HAP-1 (cell line): ENCODE measurements around the gene POLG.
A peak's percentile ranks its signal among the peaks of the same experiment; 100 is the strongest.

Experiments used
- DNase-seq, 2 experiments: peaks; one replicate each; pipeline ENCODE4 v3.0.0-alpha.2; 2016 to 2020; ENCODE audit warnings: low spot score in 2 of 2
- H3K27me3 ChIP-seq: fragments of 250-450 bp; sonication (Bioruptor Pico); 2 replicates; pipeline ENCODE4 v1.5.1; 2020; ENCODE audit warnings: low read depth, mild to moderate bottlenecking, moderate library complexity
- H3K36me3 ChIP-seq: fragments of 250-450 bp; sonication (Bioruptor Pico); replicated peaks from 2 replicates; pipeline ENCODE4 v1.5.1; 2020; ENCODE audit warnings: mild to moderate bottlenecking
- H3K4me1 ChIP-seq: fragments of 250-450 bp; sonication (Bioruptor Pico); 2 replicates; pipeline ENCODE4 v1.5.1; 2020; ENCODE audit warnings: mild to moderate bottlenecking
- H3K4me3 ChIP-seq: fragments of 250-450 bp; sonication (Bioruptor Pico); 2 replicates; pipeline ENCODE4 v1.5.1; 2020; ENCODE audit warnings: mild to moderate bottlenecking, moderate library complexity
- H3K9me3 ChIP-seq: fragments of 250-450 bp; sonication (Bioruptor Pico); 2 replicates; pipeline ENCODE4 v1.5.1; 2020; ENCODE audit warnings: mild to moderate bottlenecking, moderate library complexity
- in situ Hi-C: fragments of 300-500 bp; cut with MboI; formaldehyde crosslinking; loops from 3 replicates; pipeline ENCODE4 v1.14.3; 2020; ENCODE audit warnings: low sequenced_read_pairs, inconsistent platforms, mixed read lengths

Gene POLG

DNA sequence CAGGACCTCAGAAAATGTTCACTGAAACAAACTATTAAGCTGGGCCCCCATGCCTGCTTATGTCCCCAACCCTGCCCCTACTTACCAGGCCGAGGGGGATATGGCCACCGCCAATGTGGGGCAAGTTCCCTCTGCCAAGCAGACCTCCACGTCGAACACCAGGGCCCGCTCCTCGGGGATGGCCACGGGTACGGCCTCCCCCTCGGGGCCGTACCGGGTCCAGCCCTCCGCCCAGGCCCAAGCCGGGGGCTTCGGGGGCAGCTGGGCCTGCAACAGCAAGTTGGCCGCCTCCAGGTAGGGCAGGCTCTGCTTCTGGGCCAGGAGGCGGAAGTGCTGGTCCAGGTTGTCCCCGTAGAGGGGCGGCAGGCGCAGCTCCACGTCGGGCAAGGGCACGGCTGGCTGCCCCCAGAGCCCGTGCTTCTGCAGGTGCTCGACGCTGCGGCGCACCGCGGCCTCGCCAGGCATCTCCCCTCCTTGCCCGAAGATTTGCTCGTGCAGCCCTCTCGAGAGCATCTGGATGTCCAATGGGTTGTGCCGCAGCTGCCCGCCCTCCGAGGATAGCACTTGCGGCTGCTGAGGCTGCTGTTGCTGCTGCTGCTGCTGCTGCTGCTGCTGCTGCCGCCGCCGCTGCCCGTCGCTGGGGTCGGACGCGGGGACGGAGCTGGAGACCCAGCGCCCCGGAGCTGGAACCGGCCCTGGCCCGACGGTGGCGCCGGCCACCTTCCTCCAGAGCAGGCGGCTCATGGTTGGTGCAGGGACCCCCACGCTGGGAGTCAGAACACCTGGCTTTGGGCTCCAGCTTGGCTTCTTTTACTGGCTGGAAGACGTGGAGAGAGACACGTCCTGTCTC lies 1.4 kb downstream of the POLG start:
- H3K4me3 ChIP-seq = peak overlapping the region; percentile 93
- H3K36me3 ChIP-seq = peaks cover 61% of the 10 kb centered on the region
- no peaks in the 10 kb centered on the region for H3K9me3 ChIP-seq
- no peak for DNase-seq
- no peaks in the 10 kb centered on the region for H3K27me3 ChIP-seq
- in situ Hi-C loops = no loop called here
- H3K4me1 ChIP-seq = peaks cover 25% of the 10 kb centered on the region

DNA sequence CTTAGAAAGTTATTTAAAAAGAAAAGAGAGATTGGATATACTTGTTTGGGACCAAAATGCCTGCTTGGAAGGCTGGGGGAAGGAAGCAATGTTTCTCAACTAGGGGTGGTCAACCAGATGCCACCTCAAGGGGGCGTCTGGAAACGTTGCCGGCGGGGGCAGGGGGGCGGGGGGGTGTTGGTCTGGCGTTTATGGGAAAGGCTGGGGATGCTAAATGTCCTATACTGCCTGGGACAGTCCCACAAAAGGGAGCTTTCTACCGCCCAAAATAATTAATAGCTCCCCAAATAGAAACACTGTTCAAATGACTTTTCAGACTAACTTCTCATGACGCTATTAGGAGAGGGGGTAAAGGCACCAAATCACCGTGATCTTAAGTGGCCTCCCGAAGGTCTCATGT lies 2.2 kb downstream of the POLG start:
- peak; percentile 36 to 76 for DNase-seq
- Histone ChIP-seq H3K27me3 (no peaks in the 10 kb centered on the region), H3K4me1 (peaks cover 25% of the 10 kb centered on the region), H3K9me3 (no peaks in the 10 kb centered on the region), H3K36me3 (peaks cover 69% of the 10 kb centered on the region), H3K4me3 (peak overlapping the region; percentile 93; the same call in 1 of the 2 replicates)
- in situ Hi-C loops = no loop called here

GRCh38 chr15:89330881-89331595 lies 3.6 kb downstream of the POLG start:
- in situ Hi-C loops = no loop called here
- H3K4me3 ChIP-seq = no peak overlapping the region
- H3K9me3 ChIP-seq = no peaks in the 10 kb centered on the region
- peaks cover 83% of the 10 kb centered on the region for H3K36me3 ChIP-seq
- no peak for DNase-seq
- no peaks in the 10 kb centered on the region for H3K27me3 ChIP-seq
- peaks cover 25% of the 10 kb centered on the region for H3K4me1 ChIP-seq

- H3K4me1 ChIP-seq = peaks cover 18% of the 10 kb centered on the region; the same call in 1 of the 2 replicates
- DNase-seq = no peak
- peaks cover 92% of the 10 kb centered on the region for H3K36me3 ChIP-seq
- H3K4me3 ChIP-seq = no peak overlapping the region
- H3K9me3 ChIP-seq = no peaks in the 10 kb centered on the region
- in situ Hi-C loops = no loop called here
- no peaks in the 10 kb centered on the region for H3K27me3 ChIP-seq
Measured at GRCh38 chr15:89330119-89330518, 4.5 kb downstream of the POLG start.

GRCh38 chr15:89329329-89330084 lies 5.1 kb downstream of the POLG start:
- no peaks in the 10 kb centered on the region for H3K9me3 ChIP-seq
- DNase-seq = no peak
- H3K4me1 ChIP-seq = peaks cover 18% of the 10 kb centered on the region; the same call in 1 of the 2 replicates
- in situ Hi-C loops = no loop called here
- no peaks in the 10 kb centered on the region for H3K27me3 ChIP-seq
- peaks cover 94% of the 10 kb centered on the region for H3K36me3 ChIP-seq
- H3K4me3 ChIP-seq = no peak overlapping the region

DNA sequence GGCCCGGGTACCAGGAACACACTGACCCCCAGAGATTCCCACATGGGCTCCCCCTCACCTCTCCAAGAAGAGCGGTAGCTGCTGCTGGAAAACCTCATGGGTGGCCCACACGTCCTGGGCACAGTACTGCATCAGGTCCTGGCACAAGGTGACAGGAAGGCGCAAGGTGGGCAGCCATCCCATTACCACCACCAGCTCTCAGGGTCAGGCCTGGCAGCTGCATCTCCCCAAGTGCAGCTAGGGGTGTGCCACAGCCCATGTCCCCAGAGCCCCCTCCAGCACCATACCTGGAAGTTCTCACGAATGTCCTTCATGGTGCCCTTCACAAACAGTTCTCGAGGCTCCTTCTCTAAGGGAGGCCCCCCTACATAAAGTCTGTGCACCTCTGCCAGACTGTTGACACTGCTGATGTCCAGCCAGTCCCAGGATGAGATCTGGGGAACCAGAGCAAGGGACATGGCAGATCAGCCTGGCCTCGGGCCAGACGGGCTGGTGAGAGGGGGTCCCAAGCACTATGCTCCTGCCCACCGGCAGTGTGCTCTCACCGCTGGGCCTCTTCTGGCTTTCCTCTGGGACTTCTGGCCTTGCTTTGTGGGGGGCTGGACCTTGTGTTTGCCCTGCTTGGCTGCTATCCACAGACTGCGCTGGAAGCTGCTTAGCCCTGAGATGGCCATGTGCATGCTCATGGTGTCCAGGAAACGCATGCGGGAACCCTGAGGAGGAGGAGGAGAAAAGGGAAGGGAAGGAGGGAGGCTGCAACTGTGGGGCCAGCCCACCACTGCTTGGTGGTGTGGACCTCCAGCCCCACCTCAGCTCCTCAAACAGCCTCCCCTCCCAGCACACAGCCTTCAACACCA lies 6.0 kb downstream of the POLG start:
- in situ Hi-C loops = no loop called here
- H3K4me1 ChIP-seq = peaks cover 18% of the 10 kb centered on the region; the same call in 1 of the 2 replicates
- H3K9me3 ChIP-seq = no peaks in the 10 kb centered on the region
- DNase-seq = no peak
- no peaks in the 10 kb centered on the region for H3K27me3 ChIP-seq
- H3K36me3 ChIP-seq = peaks cover 94% of the 10 kb centered on the region
- no peak overlapping the region for H3K4me3 ChIP-seq

- Histone ChIP-seq H3K4me3 (no peak overlapping the region), H3K36me3 (peaks cover 97% of the 10 kb centered on the region), H3K27me3 (no peaks in the 10 kb centered on the region), H3K9me3 (no peaks in the 10 kb centered on the region), H3K4me1 (peaks cover 8% of the 10 kb centered on the region; the same call in 1 of the 2 replicates)
- DNase-seq = no peak
- in situ Hi-C loops = no loop called here
Measured at GRCh38 chr15:89327113-89327512, 7.5 kb downstream of the POLG start.

DNA sequence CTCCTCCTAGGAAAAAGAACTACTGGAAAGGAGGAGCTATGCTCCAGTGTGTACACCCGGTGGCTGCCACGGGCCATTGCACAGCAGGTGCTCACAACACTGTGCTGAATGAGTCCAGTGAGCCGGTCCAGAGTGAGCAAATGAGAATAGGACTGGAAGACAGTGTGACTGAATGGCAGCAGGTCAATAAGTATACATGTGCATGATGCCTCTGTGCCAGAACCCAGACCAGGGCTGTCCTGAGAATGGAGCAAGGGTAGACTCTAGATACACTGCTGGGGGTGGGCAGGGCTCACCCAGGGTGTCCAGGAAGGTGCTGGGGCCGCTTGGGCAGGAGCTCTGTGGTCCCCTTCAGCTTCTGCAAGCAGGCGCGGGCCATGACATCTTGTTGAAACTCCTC lies 8.3 kb downstream of the POLG start:
- in situ Hi-C loops = no loop called here
- DNase-seq = no peak
- Histone ChIP-seq H3K27me3 (no peaks in the 10 kb centered on the region), H3K4me3 (no peak overlapping the region), H3K36me3 (peaks cover 97% of the 10 kb centered on the region), H3K4me1 (peaks cover 3% of the 10 kb centered on the region; the same call in 1 of the 2 replicates), H3K9me3 (no peaks in the 10 kb centered on the region)

DNA sequence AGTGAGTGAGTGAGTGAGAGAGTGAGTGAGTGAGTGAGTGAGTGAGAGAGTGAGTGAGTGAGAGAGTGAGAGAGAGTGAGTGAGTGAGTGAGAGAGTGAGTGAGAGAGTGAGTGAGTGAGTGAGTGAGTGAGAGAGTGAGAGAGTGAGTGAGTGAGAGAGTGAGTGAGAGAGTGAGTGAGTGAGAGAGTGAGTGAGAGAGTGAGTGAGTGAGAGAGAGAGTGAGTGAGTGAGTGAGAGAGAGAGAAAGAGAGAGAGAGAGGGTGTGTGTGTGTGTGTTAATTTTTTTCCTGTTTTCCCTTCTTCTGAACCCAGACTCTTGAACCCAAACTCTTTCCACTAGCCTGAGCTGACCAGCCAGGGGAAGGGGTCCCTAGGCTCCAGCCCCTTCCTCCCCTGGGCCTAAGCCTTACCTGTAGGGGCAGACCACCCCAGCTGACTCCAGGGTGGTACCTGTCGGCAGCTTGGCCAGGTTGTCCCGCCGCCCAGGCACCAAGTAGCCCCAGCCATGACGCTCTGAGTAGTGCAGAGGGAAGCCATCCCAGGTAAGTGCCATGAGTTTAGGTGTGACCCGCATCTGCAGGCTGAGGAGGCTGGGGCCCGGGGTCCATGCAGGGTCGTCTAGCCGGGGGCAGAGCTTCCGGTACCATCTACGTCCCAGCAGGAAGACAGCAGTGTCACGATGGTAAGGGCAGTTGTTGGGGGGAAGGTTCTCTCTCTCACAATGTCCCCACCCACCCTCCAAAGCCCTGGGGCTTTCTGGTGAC lies 9.4 kb downstream of the POLG start:
- no peaks in the 10 kb centered on the region for H3K27me3 ChIP-seq
- in situ Hi-C loops = no loop called here
- H3K4me3 ChIP-seq = no peak overlapping the region
- H3K36me3 ChIP-seq = peaks cover 97% of the 10 kb centered on the region
- no peaks in the 10 kb centered on the region for H3K4me1 ChIP-seq
- H3K9me3 ChIP-seq = no peaks in the 10 kb centered on the region
- no peak for DNase-seq

DNA sequence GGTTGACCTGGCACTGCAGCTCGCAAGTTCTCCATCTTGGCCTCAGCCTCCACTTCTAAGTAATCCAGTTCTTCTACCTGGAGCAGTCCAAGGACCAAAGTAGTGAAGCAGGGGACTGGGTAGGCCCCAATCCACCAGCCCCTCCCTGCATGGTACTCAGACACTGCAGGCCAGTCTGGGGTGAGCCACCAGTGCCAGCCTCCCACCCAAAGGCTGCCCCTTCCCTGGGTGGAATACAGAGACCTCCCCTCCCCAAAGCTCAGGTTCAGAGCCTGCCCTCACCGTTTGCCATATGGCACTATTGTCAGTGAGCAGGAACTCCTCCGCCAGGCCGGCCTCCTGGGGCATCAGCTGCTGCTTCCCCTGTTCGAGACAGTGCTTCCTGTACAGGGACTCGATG lies 10.8 kb downstream of the POLG start:
- in situ Hi-C loops = no loop called here
- peaks cover 97% of the 10 kb centered on the region for H3K36me3 ChIP-seq

DNA sequence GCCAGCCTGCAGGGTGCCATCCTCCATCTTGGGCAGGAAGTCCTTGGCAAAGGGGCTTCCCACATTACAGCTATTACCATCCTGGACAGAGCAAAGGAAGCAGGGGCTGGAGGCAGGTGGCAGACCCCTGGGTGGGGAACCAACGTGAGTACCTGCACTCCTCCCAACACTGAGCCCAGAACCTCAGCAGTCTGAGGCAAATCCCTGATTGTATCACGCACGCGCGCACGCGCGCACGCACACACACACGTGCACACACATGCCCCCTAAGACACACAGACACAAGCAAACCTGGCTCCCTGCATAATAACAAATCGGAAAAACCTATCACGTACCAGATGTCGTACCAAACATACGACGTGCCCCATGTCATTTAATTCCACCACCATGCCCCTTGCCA lies 11.8 kb downstream of the POLG start:
- no peaks in the 10 kb centered on the region for H3K9me3 ChIP-seq
- H3K36me3 ChIP-seq = peaks cover 97% of the 10 kb centered on the region
- no peak overlapping the region for H3K4me3 ChIP-seq
- in situ Hi-C loops = no loop called here
- no peak for DNase-seq
- no peaks in the 10 kb centered on the region for H3K27me3 ChIP-seq
- H3K4me1 ChIP-seq = no peaks in the 10 kb centered on the region

More for the DNA sequence above, 10.8 kb downstream of the POLG start:
- no peak for DNase-seq
- no peaks in the 10 kb centered on the region for H3K9me3 ChIP-seq
- H3K4me1 ChIP-seq = no peaks in the 10 kb centered on the region
- H3K4me3 ChIP-seq = no peak overlapping the region
- H3K27me3 ChIP-seq = no peaks in the 10 kb centered on the region

GRCh38 chr15:89321521-89322410 lies 12.9 kb downstream of the POLG start:
- peak in 1 of 2 experiments; percentile 33 for DNase-seq
- H3K27me3 ChIP-seq = no peaks in the 10 kb centered on the region
- in situ Hi-C loops = no loop called here
- H3K36me3 ChIP-seq = peaks cover 97% of the 10 kb centered on the region
- no peak overlapping the region for H3K4me3 ChIP-seq
- no peaks in the 10 kb centered on the region for H3K4me1 ChIP-seq
- no peaks in the 10 kb centered on the region for H3K9me3 ChIP-seq
